HepG2 (cell line): Measurements from ENCODE around the gene MAT2A. TPM values are rescaled to one million over a fixed set of nuclear protein-coding genes. Genes with fewer than 3 reads are reported as not detected.

Experiments used
- DPF2 ChIP-seq: sonication (generic); formaldehyde crosslinking; IDR thresholded peaks from 2 replicates; pipeline ENCODE4 v1.4.0; 2020; ENCODE audit warnings: mild to moderate bottlenecking, low read depth, missing genetic modification reagents, borderline replicate concordance
- GABPB1 ChIP-seq: IDR thresholded peaks from 2 replicates; pipeline ENCODE4 v1.6.1; 2016; ENCODE audit warnings: mild to moderate bottlenecking, missing genetic modification reagents, moderate library complexity, missing compliant biosample characterization
- GFI1 ChIP-seq: sonication (generic); formaldehyde crosslinking; IDR thresholded peaks from 2 replicates; pipeline ENCODE4 v1.5.0; 2020; ENCODE audit warnings: missing genetic modification reagents, mild to moderate bottlenecking, borderline replicate concordance
- HMGA1 ChIP-seq: sonication (generic); formaldehyde crosslinking; conservative IDR thresholded peaks from 2 replicates; pipeline ENCODE4 v1.4.0; 2020; ENCODE audit warnings: missing genetic modification reagents
- IRX3 ChIP-seq: sonication (generic); formaldehyde crosslinking; IDR thresholded peaks from 2 replicates; pipeline ENCODE4 v1.8.1; 2023; ENCODE audit warnings: mild to moderate bottlenecking, low read depth, missing genetic modification reagents, borderline replicate concordance
- MEIS2 ChIP-seq: sonication (generic); formaldehyde crosslinking; IDR thresholded peaks from 2 replicates; pipeline ENCODE4 v1.9.0; 2021; ENCODE audit warnings: mild to moderate bottlenecking, missing genetic modification reagents
- PAX8 ChIP-seq: sonication (generic); formaldehyde crosslinking; IDR thresholded peaks from 2 replicates; pipeline ENCODE4 v1.8.0; 2022; ENCODE audit warnings: mild to moderate bottlenecking, missing genetic modification reagents, borderline replicate concordance
- PRMT3 ChIP-seq: sonication (generic); formaldehyde crosslinking; IDR thresholded peaks from 2 replicates; pipeline ENCODE4 v1.8.1; 2022; ENCODE audit warnings: low read depth, mild to moderate bottlenecking, moderate library complexity, missing genetic modification reagents, borderline replicate concordance
- SALL1 ChIP-seq: sonication (generic); formaldehyde crosslinking; IDR thresholded peaks from 2 replicates; pipeline ENCODE4 v1.8.0; 2022; ENCODE audit warnings: mild to moderate bottlenecking, missing genetic modification reagents
- SP4 ChIP-seq: sonication (generic); formaldehyde crosslinking; IDR thresholded peaks from 2 replicates; pipeline ENCODE4 v1.8.1; 2023; ENCODE audit warnings: mild to moderate bottlenecking, missing genetic modification reagents
- XRCC5 ChIP-seq: fragments of 200-400 bp; formaldehyde crosslinking; optimal IDR thresholded peaks from 2 replicates; pipeline ENCODE3; 2017; ENCODE audit warnings: mild to moderate bottlenecking, low read length
- ZBTB7B ChIP-seq: sonication (generic); formaldehyde crosslinking; IDR thresholded peaks from 2 replicates; pipeline ENCODE4 v1.4.0; 2020; ENCODE audit warnings: missing genetic modification reagents
- ZNF570 ChIP-seq: sonication (generic); formaldehyde crosslinking; IDR thresholded peaks from 2 replicates; pipeline ENCODE4 v1.4.0; 2020; ENCODE audit warnings: mild to moderate bottlenecking, missing genetic modification reagents, borderline replicate concordance
- ZNF781 ChIP-seq: sonication (generic); formaldehyde crosslinking; IDR thresholded peaks from 2 replicates; pipeline ENCODE4 v1.5.1; 2020; ENCODE audit warnings: borderline replicate concordance, mild to moderate bottlenecking, missing genetic modification reagents; ENCODE audit errors: not compliant biosample characterization
- polyA plus RNA-seq, 8 experiments: library from polyadenylated mRNA; depleted of rRNA in 3 of 8; stranded (reverse) in 7 of 8; unstranded in 1 of 8; fragments of >200 nt; fragmentation: Illumina TruSeq in 4 of 8; extraction: Trizol in 4 of 8; gene quantifications; 2 replicates each; pipeline versions ENCODE4 v1.2.1 to v1.2.3, GENCODE V29; 2011 to 2016; ENCODE audit warnings: low read depth in 4 of 8, missing spikeins in 1 of 8, mixed read lengths in 1 of 8; ENCODE audit not compliant: insufficient read depth in 1 of 8
- total RNA-seq, 5 experiments: library from RNA; depleted of rRNA; stranded (reverse); fragments of >200 nt; fragmentation: Illumina TruSeq; extraction: Trizol; gene quantifications; 2 replicates each; pipeline ENCODE4 v1.2.3, GENCODE V29; 2016; ENCODE audit warnings: low read depth in 1 of 5
- TF ChIP-seq, protein P1 (sequence below): sonication (generic); formaldehyde crosslinking; IDR thresholded peaks from 2 replicates; pipeline ENCODE4 v1.8.1; 2022; ENCODE audit warnings: mild to moderate bottlenecking, missing genetic modification reagents
- TF ChIP-seq, protein P2 (sequence below): sonication (generic); formaldehyde crosslinking; IDR thresholded peaks from 2 replicates; pipeline ENCODE4 v1.4.0; 2020; ENCODE audit warnings: mild to moderate bottlenecking, missing genetic modification reagents
- TF ChIP-seq, protein P3 (sequence below): sonication (generic); formaldehyde crosslinking; IDR thresholded peaks from 2 replicates; pipeline ENCODE4 v1.9.0; 2021; ENCODE audit warnings: missing genetic modification reagents, borderline replicate concordance
- TF ChIP-seq, protein P4 (sequence below): sonication (generic); formaldehyde crosslinking; IDR thresholded peaks from 2 replicates; pipeline ENCODE4 v1.4.0; 2020; ENCODE audit warnings: missing genetic modification reagents
- TF ChIP-seq, protein P5 (sequence below): sonication (generic); formaldehyde crosslinking; IDR thresholded peaks from 2 replicates; pipeline ENCODE4 v1.4.0; 2020; ENCODE audit warnings: missing genetic modification reagents

The MAT2A gene
- total and polyA plus RNA-seq, 2 of the 13 experiments (the other 11 are each of a cell fraction or from before 2014, with no cell fraction given) = 155 to 331 TPM

DNA sequence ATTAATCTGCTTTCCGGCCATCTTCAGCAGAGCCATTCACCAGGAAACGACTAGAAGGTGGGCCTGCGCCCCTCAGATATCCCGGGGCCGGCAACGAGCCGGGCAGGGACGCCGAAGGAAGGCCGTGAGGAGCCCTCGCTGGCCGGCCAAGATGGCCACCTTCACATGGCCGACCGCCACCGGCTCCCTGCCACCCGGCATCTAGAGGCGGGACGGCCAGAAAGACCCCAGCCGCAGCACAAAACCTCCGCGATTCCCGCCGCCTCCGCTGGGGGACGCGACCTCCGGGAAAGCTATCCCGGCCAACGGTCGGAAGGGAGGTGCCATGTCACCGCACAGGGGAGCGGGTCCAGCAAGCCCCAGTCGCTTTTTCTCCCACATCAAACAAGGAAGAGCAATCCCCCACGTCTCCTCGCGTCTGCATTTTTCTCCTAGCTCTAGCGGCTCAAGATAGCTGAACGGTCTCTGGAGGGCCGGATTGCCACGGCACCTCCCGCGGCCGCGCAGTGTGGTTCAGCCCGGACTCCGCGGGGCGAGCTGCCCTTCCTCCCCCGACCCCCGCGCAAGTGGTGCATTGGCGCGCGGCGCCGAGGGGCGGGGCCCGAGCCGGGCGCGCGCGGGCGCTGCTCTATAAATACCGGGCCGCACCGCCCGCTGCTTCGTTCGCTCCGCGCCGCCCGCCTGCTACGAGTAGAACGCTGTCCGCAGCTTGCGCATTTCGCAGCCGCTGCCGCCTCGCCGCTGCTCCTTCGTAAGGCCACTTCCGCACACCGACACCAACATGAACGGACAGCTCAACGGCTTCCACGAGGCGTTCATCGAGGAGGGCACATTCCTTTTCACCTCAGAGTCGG is at the start of gene MAT2A (continued):
- peak; percentile 24; the same call in 1 of the 2 replicates for TF ChIP-seq IRX3 (CRISPR knock-in tag)
- peak; percentile 91 for TF ChIP-seq XRCC5
- TF ChIP-seq PRMT3 (CRISPR knock-in tag) = peak; percentile 97; the same call in 1 of the 2 replicates
- TF ChIP-seq DPF2 = peak; percentile 42; the same call in 1 of the 2 replicates
- peak; percentile 98 for TF ChIP-seq ZBTB7B
- TF ChIP-seq, protein P1, sequence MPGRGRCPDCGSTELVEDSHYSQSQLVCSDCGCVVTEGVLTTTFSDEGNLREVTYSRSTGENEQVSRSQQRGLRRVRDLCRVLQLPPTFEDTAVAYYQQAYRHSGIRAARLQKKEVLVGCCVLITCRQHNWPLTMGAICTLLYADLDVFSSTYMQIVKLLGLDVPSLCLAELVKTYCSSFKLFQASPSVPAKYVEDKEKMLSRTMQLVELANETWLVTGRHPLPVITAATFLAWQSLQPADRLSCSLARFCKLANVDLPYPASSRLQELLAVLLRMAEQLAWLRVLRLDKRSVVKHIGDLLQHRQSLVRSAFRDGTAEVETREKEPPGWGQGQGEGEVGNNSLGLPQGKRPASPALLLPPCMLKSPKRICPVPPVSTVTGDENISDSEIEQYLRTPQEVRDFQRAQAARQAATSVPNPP (CRISPR knock-in tag) = peak; percentile 90
- TF ChIP-seq GABPB1 = peak; percentile 79
- TF ChIP-seq, protein P2, sequence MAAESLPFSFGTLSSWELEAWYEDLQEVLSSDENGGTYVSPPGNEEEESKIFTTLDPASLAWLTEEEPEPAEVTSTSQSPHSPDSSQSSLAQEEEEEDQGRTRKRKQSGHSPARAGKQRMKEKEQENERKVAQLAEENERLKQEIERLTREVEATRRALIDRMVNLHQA (CRISPR knock-in tag) = no peak
- TF ChIP-seq, protein P3, sequence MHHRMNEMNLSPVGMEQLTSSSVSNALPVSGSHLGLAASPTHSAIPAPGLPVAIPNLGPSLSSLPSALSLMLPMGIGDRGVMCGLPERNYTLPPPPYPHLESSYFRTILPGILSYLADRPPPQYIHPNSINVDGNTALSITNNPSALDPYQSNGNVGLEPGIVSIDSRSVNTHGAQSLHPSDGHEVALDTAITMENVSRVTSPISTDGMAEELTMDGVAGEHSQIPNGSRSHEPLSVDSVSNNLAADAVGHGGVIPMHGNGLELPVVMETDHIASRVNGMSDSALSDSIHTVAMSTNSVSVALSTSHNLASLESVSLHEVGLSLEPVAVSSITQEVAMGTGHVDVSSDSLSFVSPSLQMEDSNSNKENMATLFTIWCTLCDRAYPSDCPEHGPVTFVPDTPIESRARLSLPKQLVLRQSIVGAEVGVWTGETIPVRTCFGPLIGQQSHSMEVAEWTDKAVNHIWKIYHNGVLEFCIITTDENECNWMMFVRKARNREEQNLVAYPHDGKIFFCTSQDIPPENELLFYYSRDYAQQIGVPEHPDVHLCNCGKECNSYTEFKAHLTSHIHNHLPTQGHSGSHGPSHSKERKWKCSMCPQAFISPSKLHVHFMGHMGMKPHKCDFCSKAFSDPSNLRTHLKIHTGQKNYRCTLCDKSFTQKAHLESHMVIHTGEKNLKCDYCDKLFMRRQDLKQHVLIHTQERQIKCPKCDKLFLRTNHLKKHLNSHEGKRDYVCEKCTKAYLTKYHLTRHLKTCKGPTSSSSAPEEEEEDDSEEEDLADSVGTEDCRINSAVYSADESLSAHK (CRISPR knock-in tag) = no peak
- TF ChIP-seq PAX8 (CRISPR knock-in tag) = peak; percentile 90
- peak; percentile 97 for TF ChIP-seq MEIS2
- TF ChIP-seq, protein P4, sequence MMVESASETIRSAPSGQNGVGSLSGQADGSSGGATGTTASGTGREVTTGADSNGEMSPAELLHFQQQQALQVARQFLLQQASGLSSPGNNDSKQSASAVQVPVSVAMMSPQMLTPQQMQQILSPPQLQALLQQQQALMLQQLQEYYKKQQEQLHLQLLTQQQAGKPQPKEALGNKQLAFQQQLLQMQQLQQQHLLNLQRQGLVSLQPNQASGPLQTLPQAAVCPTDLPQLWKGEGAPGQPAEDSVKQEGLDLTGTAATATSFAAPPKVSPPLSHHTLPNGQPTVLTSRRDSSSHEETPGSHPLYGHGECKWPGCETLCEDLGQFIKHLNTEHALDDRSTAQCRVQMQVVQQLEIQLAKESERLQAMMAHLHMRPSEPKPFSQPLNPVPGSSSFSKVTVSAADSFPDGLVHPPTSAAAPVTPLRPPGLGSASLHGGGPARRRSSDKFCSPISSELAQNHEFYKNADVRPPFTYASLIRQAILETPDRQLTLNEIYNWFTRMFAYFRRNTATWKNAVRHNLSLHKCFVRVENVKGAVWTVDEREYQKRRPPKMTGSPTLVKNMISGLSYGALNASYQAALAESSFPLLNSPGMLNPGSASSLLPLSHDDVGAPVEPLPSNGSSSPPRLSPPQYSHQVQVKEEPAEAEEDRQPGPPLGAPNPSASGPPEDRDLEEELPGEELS (CRISPR knock-in tag) = peak; percentile 68
- TF ChIP-seq ZNF570 (CRISPR knock-in tag) = no peak
- peak; percentile 93 for TF ChIP-seq SP4 (CRISPR knock-in tag)
- TF ChIP-seq, protein P5, sequence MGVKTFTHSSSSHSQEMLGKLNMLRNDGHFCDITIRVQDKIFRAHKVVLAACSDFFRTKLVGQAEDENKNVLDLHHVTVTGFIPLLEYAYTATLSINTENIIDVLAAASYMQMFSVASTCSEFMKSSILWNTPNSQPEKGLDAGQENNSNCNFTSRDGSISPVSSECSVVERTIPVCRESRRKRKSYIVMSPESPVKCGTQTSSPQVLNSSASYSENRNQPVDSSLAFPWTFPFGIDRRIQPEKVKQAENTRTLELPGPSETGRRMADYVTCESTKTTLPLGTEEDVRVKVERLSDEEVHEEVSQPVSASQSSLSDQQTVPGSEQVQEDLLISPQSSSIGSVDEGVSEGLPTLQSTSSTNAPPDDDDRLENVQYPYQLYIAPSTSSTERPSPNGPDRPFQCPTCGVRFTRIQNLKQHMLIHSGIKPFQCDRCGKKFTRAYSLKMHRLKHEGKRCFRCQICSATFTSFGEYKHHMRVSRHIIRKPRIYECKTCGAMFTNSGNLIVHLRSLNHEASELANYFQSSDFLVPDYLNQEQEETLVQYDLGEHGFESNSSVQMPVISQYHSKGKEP = peak; percentile 91
- no peak for TF ChIP-seq HMGA1 (CRISPR knock-in tag)
- peak; percentile 80 for TF ChIP-seq SALL1 (CRISPR knock-in tag)
- peak; percentile 33 for TF ChIP-seq ZNF781 (CRISPR knock-in tag)
- peak; percentile 27; the same call in 1 of the 2 replicates for TF ChIP-seq GFI1 (CRISPR knock-in tag)
